AG04450 (cell line): ENCODE measurements around the gene HES5. TPM values are rescaled to one million over a fixed set of nuclear protein-coding genes. Genes with fewer than 3 reads are reported as not detected.

Source experiments
- CTCF ChIA-PET: fragments of 300-600, 350-600 bp; formaldehyde crosslinking; extraction: SDS; loops from one replicate; lab custom pipeline; 2022; ENCODE audit warnings: antibody characterized with exemption, inconsistent platforms; lab: Charles Lee
- POLR2A ChIA-PET: fragments of 350-600 bp; formaldehyde crosslinking; extraction: SDS; loops from one replicate; lab custom pipeline; 2021; ENCODE audit warnings: antibody characterized with exemption, inconsistent platforms; lab: Yijun Ruan, JAX
- DNase-seq: peaks from one replicate; pipeline ENCODE4 v3.0.0-alpha.2; 2011; ENCODE audit warnings: low read depth, low spot score
- H3K27ac ChIP-seq: one replicate; pipeline ENCODE4 v1.5.1; 2012; ENCODE audit warnings: low read depth, low read length, control low read depth
- H3K27me3 ChIP-seq: one replicate; pipeline ENCODE4 v1.6.0; 2012; ENCODE audit warnings: low read length; ENCODE audit not compliant: control insufficient read depth, insufficient read depth
- H3K4me3 ChIP-seq: 2 replicates; pipeline ENCODE4 v1.5.1; 2011; ENCODE audit warnings: mild to moderate bottlenecking, low read depth, low read length, control low read depth
- H3K9me3 ChIP-seq: 2 replicates; pipeline ENCODE4 v1.5.1; 2012; ENCODE audit warnings: low read length; ENCODE audit not compliant: control insufficient read depth, insufficient read depth
- polyA plus RNA-seq: library from polyadenylated mRNA; depleted of rRNA; stranded (reverse); fragments of >200 nt; gene quantifications from 2 replicates; pipeline ENCODE4 v1.2.3, GENCODE V29; 2011
- TF ChIP-seq, protein P1 (sequence below): IDR thresholded peaks from 2 replicates; pipeline ENCODE4 v1.5.1; 2011; ENCODE audit warnings: low read depth, low read length, control low read depth, inconsistent platforms

HES5 gene
- polyA plus RNA-seq, 1 experiment = not detected

DNA sequence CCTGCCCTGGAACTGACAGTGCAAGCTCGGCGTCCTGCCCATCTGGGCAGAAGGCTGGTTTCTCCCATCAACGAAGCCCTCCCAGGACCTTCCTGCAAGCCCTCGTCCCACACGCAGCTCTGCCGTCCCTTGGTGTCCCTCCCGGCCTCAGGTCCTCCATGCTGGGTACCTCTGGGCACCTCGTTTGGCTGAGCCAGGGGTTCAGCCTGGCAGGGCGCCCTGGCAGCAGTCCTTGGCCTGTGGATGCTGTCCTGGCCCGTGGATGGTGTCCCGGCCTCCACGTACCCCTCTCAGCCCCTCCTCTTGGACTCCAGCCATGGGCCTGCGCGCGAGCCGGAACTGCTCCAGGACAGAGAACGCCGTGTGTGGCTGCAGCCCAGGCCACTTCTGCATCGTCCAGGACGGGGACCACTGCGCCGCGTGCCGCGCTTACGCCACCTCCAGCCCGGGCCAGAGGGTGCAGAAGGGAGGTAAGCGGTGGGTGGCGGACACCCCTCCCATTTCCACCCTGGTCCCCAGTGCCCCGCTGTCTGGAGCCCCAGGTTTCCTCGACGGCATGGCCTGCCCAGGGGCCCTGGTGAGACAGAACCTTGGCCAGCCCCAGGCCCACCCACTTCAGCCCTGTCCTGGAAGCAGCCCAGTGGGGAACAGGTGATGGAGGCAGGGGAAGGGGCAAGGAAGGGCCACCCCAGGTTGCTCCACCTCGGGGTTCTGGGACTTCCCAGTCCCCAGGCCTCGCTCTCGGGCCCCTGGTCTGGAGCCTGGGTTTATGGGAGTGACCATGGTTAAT, 29.6 kb upstream of the HES5 start:
- Histone ChIP-seq H3K27me3 (peaks cover 8% of the 10 kb centered on the region), H3K27ac (no peak overlapping the region), H3K9me3 (no peaks in the 10 kb centered on the region; the same call in 1 of the 2 replicates), H3K4me3 (no peak overlapping the region)
- no peak for DNase-seq
- POLR2A ChIA-PET = no interaction called here
- TF ChIP-seq, protein P1, sequence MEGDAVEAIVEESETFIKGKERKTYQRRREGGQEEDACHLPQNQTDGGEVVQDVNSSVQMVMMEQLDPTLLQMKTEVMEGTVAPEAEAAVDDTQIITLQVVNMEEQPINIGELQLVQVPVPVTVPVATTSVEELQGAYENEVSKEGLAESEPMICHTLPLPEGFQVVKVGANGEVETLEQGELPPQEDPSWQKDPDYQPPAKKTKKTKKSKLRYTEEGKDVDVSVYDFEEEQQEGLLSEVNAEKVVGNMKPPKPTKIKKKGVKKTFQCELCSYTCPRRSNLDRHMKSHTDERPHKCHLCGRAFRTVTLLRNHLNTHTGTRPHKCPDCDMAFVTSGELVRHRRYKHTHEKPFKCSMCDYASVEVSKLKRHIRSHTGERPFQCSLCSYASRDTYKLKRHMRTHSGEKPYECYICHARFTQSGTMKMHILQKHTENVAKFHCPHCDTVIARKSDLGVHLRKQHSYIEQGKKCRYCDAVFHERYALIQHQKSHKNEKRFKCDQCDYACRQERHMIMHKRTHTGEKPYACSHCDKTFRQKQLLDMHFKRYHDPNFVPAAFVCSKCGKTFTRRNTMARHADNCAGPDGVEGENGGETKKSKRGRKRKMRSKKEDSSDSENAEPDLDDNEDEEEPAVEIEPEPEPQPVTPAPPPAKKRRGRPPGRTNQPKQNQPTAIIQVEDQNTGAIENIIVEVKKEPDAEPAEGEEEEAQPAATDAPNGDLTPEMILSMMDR = no peak
- CTCF ChIA-PET = no interaction called here

DNA sequence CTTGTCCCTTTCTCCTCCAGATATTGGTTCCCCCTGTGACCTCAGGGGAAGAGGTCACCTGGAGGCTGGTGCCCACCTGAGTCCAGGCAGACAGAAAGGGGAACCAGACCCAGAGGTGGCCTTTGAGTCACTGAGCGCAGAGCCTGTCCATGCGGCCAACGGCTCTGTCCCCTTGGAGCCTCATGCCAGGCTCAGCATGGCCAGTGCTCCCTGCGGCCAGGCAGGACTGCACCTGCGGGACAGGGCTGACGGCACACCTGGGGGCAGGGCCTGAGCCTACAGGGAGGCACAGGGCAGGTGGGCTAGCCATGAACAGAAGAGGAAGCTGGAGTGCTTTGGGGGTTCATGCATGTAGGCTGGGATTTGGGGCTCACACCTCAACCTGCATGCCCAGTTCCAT, 28.8 kb upstream of the HES5 start:
- CTCF ChIA-PET = no interaction called here
- POLR2A ChIA-PET = no interaction called here

DNA sequence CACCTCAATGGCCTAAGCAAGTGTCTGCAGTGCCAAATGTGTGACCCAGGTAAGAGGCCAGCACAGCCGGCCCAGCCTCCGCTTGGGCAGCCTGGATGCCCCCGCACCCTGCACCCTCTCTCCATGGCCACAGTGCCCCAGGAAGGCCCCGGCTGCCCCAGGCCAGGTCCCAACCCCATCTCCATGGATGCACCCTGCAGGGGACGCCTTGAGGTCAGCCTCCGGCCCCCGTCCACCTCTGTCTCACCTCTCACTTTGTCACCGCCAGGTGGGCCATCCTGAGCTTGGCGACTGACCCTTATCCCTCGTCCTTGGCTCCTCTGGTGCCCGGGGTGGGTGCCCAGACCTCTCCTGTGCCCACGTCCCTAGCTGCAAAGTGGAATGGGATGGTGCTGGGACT, 28.4 kb upstream of the HES5 start:
- CTCF ChIA-PET = no interaction called here

More for the DNA sequence above, 28.8 kb upstream of the HES5 start:
- no peak overlapping the region for H3K27ac ChIP-seq
- peaks cover 5% of the 10 kb centered on the region for H3K27me3 ChIP-seq
- H3K9me3 ChIP-seq = no peaks in the 10 kb centered on the region; the same call in 1 of the 2 replicates
- TF ChIP-seq, protein P1 = no peak
- no peak overlapping the region for H3K4me3 ChIP-seq
- DNase-seq = no peak

DNA sequence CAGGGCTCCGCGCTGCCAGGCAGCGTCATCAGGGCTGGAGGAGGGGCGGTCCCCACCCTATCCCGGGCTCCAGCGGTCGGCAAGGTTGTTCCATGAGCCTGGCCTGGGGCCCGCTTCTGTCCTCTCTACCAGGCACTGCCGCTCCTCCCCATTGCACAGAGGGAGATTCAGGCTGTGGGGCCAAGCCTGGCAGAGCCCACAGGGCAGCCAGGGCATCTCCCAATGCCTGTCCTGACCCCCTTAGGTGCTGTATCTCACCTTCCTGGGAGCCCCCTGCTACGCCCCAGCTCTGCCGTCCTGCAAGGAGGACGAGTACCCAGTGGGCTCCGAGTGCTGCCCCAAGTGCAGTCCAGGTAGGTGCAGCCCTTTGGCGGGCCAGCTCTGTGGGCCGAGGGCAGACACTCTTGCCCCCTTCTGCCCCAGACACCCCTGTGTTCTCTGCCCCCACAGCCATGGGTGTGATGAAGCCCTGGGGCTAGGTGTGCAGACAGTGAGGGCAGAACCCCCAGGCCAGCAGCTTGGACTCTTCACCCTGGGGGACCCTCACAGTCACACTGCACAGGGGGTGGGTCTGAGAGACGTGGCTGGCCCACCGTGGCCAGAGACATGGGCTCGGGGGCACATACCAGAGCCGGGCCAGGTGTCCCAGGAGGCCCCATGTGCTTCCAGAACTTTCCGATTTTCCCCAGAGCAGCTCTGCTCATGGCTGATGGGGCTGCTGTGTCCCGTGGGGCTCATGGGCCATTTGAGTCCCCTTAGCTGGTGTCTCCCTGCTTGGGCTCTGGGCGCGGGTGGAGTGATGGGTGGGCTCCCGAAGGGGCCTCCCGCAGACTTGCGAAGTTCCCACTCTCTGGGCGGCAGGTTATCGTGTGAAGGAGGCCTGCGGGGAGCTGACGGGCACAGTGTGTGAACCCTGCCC, 27.7 kb upstream of the HES5 start:
- no peaks in the 10 kb centered on the region; the same call in 1 of the 2 replicates for H3K9me3 ChIP-seq
- POLR2A ChIA-PET = no interaction called here
- no peak overlapping the region for H3K4me3 ChIP-seq
- no peak overlapping the region for H3K27ac ChIP-seq
- TF ChIP-seq, protein P1 = no peak
- CTCF ChIA-PET = no interaction called here
- H3K27me3 ChIP-seq = no peaks in the 10 kb centered on the region
- DNase-seq = no peak

More for the DNA sequence above, 28.4 kb upstream of the HES5 start:
- POLR2A ChIA-PET = no interaction called here
- Histone ChIP-seq H3K27ac (no peak overlapping the region), H3K4me3 (no peak overlapping the region), H3K27me3 (peaks cover 1% of the 10 kb centered on the region), H3K9me3 (no peaks in the 10 kb centered on the region; the same call in 1 of the 2 replicates)
- no peak for DNase-seq
- TF ChIP-seq, protein P1 = no peak
